ENCODE data around the gene GLS.

GLS gene

DNA sequence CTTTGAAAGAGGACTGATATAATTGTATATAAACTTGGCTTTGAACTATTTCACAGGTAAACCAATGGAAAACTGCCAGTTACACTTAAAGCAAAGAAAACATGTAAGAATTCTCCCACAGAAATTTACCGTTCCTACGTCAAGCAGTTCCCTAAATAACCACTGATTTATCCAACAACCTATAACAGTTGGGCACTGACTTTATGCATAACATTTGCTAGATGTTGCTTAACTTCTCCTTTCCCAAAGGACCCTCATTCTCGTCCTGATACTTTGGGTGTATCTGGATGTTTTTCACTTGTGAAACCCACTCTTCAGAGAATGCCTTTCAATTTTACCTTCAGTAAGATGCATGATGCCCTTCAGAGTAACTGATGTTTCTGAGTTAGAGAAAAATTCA, 89.5 kb downstream of the GLS start:
- FAIRE-seq (no peak), DNase-seq (ENCODE audit: insufficient read length, low spot score) (no peak)
- TF ChIP-seq, protein P1, sequence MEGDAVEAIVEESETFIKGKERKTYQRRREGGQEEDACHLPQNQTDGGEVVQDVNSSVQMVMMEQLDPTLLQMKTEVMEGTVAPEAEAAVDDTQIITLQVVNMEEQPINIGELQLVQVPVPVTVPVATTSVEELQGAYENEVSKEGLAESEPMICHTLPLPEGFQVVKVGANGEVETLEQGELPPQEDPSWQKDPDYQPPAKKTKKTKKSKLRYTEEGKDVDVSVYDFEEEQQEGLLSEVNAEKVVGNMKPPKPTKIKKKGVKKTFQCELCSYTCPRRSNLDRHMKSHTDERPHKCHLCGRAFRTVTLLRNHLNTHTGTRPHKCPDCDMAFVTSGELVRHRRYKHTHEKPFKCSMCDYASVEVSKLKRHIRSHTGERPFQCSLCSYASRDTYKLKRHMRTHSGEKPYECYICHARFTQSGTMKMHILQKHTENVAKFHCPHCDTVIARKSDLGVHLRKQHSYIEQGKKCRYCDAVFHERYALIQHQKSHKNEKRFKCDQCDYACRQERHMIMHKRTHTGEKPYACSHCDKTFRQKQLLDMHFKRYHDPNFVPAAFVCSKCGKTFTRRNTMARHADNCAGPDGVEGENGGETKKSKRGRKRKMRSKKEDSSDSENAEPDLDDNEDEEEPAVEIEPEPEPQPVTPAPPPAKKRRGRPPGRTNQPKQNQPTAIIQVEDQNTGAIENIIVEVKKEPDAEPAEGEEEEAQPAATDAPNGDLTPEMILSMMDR (IDR thresholded peaks at IDR 0.05; ENCODE audit: insufficient read depth, missing control alignments): no peak

DNA sequence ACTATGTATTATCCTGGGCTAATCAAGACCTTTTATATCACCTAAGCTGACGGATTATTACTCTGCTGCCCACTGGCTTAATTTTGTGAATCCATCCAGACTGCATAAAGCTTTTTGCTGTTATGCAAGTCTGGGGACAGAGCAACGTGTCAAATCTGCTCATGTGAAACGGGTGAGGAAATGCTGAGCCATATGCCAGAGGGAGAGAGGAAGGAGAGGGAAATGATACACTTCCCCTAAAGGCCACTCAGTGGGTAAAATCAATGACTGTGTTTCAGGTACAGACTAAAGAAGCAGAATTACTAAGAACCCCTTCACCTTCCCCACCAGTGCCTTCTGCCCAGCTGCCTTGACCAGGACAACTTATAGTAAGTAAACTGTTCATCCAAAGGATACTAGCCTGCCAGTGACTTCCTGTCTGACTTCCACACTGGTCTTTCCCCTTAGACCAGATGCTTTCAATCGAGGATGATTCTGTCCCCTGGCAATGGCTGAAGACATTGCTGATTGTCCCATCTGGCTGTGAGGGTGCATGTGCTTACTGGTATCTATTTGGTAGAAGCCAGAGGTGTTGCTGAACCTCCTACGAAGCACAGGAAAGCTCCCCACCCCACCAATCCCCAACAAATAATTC, 90.4 kb downstream of the GLS start:
- no peak for DNase-seq (ENCODE audit: insufficient read length, low spot score)
- FAIRE-seq: peak; percentile 32
- TF ChIP-seq, protein P1 (IDR thresholded peaks at IDR 0.05; ENCODE audit: insufficient read depth, missing control alignments): no peak

DNA sequence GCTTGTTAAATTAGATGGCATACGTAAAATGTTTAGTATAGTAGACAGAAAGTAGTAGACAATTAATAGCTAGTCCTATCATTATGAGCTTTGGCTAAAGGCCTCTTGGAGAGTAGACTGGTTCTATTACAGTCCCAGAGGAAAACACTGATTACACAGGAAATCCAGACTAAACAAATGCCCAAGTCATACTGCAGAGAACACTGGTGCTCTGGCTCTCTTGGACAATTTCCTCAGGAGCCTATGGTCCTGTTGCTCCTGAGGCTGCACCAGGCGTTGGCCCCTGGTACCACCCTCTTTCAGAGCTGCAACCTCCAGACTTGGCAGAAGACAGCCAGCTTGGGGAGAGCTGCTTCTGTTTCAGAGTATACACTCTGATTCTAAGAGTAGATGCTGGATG, 91.6 kb downstream of the GLS start:
- no peak for DNase-seq (ENCODE audit: insufficient read length, low spot score)

DNA sequence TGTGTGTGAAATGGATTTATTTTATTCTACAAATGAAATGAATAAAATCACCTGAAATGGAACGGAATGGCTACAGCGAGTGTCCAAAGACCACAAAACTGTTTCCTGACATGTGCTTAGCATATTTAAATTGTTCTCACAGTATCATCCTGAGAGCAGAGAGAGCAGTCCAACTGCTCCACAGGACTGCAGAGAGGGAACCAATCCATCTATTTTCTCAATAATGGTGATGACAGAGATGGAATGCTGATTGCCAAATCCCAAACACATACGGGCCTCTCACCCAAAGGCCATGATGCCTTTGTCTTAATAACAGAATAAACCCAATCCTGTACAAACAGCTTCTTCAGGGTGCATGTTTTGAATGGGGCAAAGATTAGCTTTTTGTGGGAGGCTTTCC, 92.2 kb downstream of the GLS start:
- DNase-seq (ENCODE audit: insufficient read length, low spot score) (no peak), FAIRE-seq (no peak)
- TF ChIP-seq, protein P1 (IDR thresholded peaks at IDR 0.05; ENCODE audit: insufficient read depth, missing control alignments): no peak

More for the DNA sequence above, 91.6 kb downstream of the GLS start:
- FAIRE-seq: no peak
- TF ChIP-seq, protein P1 (IDR thresholded peaks at IDR 0.05; ENCODE audit: insufficient read depth, missing control alignments): no peak

DNA sequence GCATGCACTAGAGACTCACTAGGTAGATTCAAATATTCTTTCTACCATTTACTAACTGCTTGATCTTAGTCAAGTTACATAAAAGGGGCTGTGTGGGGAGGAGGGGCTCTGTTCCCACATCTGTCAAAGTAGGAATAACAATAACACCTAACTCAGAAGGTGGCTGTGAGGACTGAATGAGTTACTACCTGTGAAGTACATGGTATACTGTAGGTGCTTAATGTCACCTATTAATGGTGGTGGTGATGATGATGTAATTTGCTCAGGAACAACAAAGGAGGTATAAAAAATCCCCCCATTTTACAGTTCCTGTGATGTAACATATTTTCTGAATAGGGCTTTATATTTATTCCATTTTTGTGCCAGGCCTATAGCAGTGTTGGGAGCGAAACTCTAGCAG, 92.6 kb downstream of the GLS start:
- DNase-seq (ENCODE audit: insufficient read length, low spot score): no peak
- TF ChIP-seq, protein P1 (IDR thresholded peaks at IDR 0.05; ENCODE audit: insufficient read depth, missing control alignments): no peak
- no peak for FAIRE-seq

DNA sequence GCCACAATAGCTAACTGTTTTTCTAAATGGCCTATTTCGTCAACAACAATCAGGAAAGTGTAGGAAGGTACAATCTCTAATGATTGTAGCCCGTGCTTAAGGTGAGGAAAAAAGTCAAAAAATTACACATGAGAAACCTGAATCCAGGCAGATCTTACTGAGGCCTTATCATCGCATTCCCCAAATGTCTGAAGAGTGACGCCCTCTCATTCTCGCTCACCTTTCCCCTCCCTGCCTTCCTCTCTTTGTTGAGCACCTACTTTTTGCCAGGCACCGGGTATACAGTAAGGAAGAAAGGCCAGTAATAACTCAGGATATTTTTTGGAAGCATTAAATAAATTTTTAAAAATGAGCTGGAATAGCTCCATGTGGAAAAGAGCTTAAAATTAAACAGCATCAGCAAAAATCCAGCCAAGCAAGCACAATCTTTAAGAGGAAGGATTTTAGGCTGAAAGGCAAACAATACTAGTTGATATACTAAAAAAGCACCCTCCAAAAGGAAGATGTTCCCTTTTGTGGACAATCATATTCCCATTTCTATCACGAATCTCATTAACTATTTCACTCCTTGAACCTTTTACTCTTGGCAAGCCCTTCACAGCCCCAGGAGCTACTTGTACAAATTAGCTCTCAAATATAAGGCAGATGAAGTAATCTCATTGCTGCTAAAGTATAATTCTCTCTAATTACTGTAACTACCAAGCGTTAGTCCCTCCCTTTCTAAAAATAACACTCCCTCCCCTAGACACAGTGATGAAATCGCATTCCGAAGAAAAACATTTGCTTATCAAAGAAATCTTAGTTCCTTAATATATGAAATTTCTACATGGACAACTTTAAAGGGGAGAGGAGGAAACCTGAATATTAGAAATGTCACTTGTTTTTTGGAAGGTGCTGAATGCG, 93.4 kb downstream of the GLS start:
- TF ChIP-seq, protein P1 (IDR thresholded peaks at IDR 0.05; ENCODE audit: insufficient read depth, missing control alignments): no peak
- FAIRE-seq: peak; percentile 60
- no peak for DNase-seq (ENCODE audit: insufficient read length, low spot score)
